Activated T-cell treated with anti-CD3 and anti-CD28 coated beads for 1 hour (primary cell): Measurements from ENCODE around the gene DENR.

Experiments
- DNase-seq: peaks from one replicate; pipeline ENCODE4 v3.0.0-alpha.2; 2020; ENCODE audit warnings: low read depth

Gene DENR

DNA sequence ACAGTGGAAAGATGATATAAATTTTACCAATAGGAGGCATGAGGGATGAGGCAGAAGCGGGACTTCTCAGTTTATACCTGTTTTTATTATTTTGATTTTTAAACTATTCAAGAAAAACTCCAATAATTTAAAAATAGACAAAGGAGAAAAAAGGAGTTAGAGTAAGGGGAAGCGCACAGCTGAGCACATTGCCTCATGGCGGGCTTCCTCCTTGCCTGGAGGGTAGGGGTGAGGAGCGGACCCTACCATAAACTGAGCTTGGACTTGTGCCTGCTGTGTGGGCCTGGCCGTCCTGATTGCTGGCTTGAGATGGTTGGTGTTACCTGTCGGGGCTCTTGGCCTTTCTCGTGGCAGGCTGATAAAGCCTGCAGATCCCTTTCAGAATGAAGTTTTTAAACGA, 67.5 kb downstream of the DENR start:
- DNase-seq = no peak
